Measurements from ENCODE around the gene OR52W1. TPM values are rescaled to one million over a fixed set of nuclear protein-coding genes. Genes with fewer than 3 reads are reported as not detected.
"Not testable (repeated sequence)": the region's sequence is repeated elsewhere in the genome, so short reads cannot be mapped to it uniquely, and the experiment has no call there.

OR52W1 gene
- total RNA-seq, 1 experiment from 2014 or later: not detected

DNA sequence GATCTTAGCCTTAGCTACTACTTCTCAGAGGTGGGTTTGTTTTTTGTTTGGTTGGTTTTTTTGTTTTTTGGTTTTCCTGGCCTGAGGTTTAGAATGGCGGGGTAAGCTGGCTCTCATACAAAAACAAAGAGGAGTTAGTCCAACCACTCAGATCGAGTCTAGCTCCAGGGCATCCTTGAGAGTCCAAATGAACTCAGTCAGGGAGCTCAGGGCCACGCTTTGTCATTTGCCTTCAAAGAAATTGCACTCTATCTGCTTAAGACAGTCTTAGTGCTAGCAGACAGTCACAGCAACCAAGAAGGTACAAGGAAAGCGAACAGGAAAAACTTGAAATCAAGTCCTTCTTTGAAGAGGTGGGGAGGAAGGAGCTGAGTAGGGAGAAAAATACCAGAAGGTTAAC lies 17.5 kb downstream of the OR52W1 start:
- DNase-seq (ENCODE audit: low spot score): no peak

- DNase-seq (ENCODE audit: low spot score): no peak
Observed at GRCh38 chr11:6217722-6218121, 18.7 kb downstream of the OR52W1 start.

- DNase-seq (ENCODE audit: low spot score): peak; percentile 83
Observed at GRCh38 chr11:6219359-6219758, 20.3 kb downstream of the OR52W1 start.

DNA sequence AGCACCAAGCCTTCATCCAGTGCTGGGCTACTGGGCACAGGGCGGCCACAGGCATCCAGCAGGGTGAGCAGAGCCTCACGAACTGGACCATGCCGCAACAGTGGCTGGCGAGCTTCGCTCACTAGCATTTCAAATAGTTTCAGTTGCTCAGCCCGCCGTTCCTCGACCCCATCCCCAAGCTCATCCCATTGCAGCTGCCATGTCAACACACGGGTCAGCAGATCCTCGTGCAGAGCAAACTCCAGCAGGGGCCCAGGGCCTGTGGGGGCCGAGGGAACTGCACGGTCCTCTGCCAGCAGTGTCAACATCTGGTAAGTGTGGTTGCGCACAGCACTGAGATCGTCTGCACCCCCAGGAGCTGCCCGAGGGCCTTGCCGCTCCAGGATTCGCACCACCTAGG lies 24.8 kb downstream of the OR52W1 start:
- no peak for DNase-seq (ENCODE audit: low spot score)

- no peak for DNase-seq (ENCODE audit: low spot score)
Observed at GRCh38 chr11:6224421-6224820, 25.4 kb downstream of the OR52W1 start.

DNA sequence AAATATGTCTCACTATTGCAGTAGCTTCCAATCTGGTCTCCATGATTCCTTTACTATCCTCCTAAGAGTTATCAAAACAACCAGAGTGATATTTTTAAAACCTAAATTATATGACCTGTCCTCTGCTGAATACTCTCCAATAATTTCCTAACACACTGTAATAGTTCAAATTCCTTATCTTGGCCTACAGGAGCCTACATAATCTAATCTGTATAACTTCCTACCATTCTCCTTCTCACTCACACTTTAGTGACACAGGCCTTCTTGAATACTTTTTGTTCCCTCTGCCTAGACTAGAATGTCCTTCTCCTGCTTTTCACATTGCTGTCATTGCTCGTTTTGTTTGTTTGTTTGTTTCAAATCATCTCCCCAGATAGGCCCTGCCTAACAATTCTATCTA lies 26.0 kb downstream of the OR52W1 start:
- DNase-seq (ENCODE audit: low spot score): no peak

- DNase-seq (ENCODE audit: low spot score): peak; percentile 81
Observed at GRCh38 chr11:6225896-6226295, 26.9 kb downstream of the OR52W1 start.

DNA sequence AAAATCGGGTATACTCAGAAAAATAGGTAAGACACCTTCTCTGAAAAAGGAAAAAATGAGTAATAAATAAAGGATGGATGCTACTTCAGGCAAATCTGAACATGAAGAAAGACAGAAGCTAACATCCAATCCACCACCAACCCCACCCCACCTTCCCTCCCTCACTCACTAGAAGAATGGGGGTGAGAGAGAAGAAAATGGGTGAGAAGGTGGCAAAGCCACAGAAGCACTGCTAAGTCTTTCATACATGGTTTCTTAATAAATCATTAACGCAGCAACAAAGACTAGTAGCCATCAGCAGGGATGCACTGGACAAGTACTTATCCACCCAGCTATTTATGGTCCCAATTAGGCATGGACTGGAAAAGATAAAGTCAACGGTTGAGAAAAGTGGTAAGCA lies 29.5 kb downstream of the OR52W1 start:
- no peak for DNase-seq (ENCODE audit: low spot score)

DNA sequence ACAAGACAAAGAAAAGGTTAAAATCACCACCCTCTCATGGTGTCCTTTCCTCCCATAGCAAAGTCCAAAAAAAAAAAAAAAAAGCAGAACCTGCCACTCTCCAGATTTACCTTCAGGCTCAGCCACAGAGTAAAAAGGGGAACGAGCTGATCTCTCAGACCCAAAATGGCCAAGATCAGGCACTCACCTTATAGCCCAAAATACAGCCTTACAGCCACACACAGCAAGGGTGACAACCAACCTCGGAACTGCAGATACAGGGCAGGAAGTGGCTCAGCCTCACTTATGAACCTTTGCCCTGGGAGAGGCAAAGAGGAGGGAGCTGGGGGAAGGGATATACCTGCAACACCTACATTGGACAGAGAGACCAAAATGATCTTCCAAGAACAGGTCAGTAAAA lies 30.9 kb downstream of the OR52W1 start:
- DNase-seq (ENCODE audit: low spot score): peak; percentile 74

DNA sequence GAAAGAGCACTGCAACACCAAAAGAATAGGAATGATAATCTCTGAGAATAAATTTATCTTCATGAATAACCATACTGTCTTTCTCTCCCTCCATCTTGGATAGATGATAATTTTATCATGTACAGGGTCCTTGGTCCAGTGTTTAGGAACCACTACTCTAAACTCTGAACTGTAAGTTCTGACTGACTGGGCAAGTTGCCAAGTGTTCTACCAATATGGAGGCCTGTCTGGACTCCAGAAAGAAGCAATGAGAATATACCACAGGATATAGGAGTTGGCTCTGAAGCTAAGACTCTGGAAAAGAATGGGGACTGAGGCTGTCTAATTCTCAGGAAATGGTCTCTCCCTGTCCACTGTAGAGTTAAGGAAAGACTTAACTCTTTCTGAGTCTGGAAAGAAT lies 33.9 kb downstream of the OR52W1 start:
- no peak for DNase-seq (ENCODE audit: low spot score)

GRCh38 chr11:6233984-6234386 lies 35.0 kb downstream of the OR52W1 start:
- no peak for DNase-seq (ENCODE audit: low spot score)

- DNase-seq (ENCODE audit: low spot score): peak; percentile 100
Observed at GRCh38 chr11:6234387-6235107, 35.5 kb downstream of the OR52W1 start, which contains the start of gene FHIP1B. Gene FHIP1B (minus strand): TSS chr11:6234636. CDS start chr11:6224516, 10,120 bp downstream.

DNA sequence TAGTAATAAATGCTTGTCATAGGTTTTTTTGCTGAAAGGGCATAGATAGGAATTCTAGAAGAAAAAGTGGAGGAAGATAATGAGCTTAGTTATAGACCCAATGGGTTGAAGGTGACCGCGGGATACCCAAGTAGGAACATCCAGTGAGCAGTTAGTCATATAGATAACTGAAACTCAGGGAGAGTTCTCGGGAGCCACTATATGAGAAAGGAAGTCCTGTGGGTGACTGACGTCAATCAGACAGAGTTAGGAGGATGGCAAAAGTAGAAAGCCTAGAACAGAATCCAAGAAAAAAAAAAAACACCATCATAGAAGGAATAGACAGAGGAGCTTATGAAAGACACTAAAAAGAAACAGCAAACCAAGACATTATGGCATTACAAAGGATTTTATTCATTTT lies 38.2 kb downstream of the OR52W1 start:
- no peak for DNase-seq (ENCODE audit: low spot score)

DNA sequence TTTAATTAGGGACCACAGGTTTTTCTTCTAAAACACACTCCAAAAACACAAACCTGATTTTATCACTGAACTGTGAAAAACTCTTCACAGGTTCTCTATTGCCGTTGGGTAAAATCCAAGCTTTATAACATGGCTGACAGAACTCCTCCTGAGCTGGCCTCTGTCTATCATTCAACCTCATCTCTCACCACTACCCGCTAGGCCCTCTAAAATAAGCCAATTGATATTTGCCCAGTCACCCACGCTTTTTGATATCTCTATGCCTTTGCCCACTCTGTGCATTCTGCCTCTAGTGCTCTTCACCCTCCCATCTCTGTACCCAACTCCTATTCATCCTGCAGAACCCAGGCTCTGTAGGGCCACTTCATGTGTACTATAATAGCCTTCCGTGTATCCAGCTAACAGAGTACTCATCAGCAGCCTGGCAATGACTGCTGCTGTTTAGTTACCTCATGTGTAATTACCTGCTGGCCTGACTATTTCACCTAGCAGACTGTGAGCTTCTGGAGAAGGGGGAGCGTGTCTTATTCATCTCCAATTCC lies 38.8 kb downstream of the OR52W1 start:
- DNase-seq (ENCODE audit: low spot score): no peak

DNA sequence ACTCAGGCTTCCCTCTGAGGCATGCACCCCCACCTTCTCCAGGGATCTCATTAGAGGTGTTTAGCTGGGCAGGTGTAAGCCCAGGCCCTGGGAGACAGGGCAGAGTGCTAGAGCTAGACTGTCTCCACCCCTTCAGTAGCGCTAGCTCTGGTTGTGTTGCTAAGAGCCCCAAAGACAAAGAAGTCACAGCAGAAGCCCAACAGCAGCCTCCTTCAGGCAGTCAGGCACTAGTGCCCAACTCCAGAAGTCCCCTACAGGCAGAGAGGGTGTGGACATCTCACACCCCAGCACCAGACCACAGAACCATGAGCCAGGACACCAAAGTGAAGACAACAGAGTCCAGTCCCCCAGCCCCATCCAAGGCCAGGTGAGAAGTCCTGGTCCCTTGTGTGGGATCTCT lies 39.9 kb downstream of the OR52W1 start, which contains the start of gene CNGA4:
CNGA4 (plus strand) TSS at position 188 of the 400 bp plus-strand sequence; CDS start at position 306, 118 bp downstream.
- no peak for DNase-seq (ENCODE audit: low spot score)

DNA sequence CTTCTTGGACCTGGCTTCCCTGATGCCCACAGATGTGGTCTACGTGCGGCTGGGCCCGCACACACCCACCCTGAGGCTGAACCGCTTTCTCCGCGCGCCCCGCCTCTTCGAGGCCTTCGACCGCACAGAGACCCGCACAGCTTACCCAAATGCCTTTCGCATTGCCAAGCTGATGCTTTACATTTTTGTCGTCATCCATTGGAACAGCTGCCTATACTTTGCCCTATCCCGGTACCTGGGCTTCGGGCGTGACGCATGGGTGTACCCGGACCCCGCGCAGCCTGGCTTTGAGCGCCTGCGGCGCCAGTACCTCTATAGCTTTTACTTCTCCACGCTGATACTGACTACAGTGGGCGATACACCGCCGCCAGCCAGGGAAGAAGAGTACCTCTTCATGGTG lies 41.1 kb downstream of the OR52W1 start:
- DNase-seq (ENCODE audit: low spot score): no peak

- DNase-seq (ENCODE audit: low spot score): no peak
Observed at GRCh38 chr11:6240781-6241180, 41.8 kb downstream of the OR52W1 start.

DNA sequence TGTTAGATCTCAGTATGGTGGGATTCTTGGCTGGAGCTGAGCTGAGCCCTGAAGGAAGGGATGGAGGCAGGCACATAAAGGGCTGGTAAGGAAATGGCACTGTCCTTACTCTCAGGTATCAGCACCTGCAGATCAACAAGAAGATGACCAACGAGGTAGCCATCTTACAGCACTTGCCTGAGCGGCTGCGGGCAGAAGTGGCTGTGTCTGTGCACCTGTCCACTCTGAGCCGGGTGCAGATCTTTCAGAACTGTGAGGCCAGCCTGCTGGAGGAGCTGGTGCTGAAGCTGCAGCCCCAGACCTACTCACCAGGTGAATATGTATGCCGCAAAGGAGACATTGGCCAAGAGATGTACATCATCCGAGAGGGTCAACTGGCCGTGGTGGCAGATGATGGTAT lies 42.3 kb downstream of the OR52W1 start:
- no peak for DNase-seq (ENCODE audit: low spot score)

- no peak for DNase-seq (ENCODE audit: low spot score)
Observed at GRCh38 chr11:6245536-6245935, 46.5 kb downstream of the OR52W1 start.

- DNase-seq (ENCODE audit: low spot score): no peak
Observed at GRCh38 chr11:6248248-6248647, 49.2 kb downstream of the OR52W1 start.

DNA sequence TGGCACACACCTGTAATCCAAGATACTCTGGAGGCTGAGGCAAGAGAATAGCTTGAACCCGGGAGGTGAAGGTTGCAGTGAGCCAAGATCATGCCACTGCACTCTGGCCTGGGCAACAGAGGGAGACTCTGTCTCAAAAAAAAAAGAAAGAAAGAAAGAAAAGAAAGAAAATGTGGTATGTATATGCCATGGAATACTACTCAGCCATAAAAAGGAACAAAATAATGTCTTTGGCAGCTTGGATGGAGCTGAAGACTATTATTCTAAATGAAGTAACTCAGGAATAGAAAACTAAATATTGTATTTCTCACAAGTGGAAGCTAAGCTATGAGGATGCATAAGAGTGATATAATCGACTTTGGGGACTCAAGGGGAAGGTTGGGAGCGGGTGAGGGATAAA lies 49.9 kb downstream of the OR52W1 start:
- DNase-seq (ENCODE audit: low spot score): not testable (repeated sequence)

All from HT-29 (cell line).